ENCODE data around the gene RBM19. TPM values are rescaled to one million over a fixed set of nuclear protein-coding genes. Genes with fewer than 3 reads are reported as not detected.

The RBM19 gene
- total RNA-seq, 1 experiment from 2014 or later: 61.7 TPM

- no peak overlapping the region for H3K4me3 ChIP-seq (ENCODE audit: low read length)
- H3K4me1 ChIP-seq (ENCODE audit: insufficient read depth, low read length): peaks cover 9% of the 10 kb centered on the region; the same call in 1 of the 2 replicates
- no peaks in the 10 kb centered on the region for H3K9me2 ChIP-seq (replicated peaks; ENCODE audit: low read length)
- BruUV-seq (replicated peaks): no TSS peak
- DNase-seq (no peak), ATAC-seq (no peak)
- H3K79me2 ChIP-seq (ENCODE audit: low read length): no peaks in the 10 kb centered on the region
- H3K9ac ChIP-seq (ENCODE audit: low read length): no peak overlapping the region
- no peaks in the 10 kb centered on the region for H3K27me3 ChIP-seq (ENCODE audit: low read length)
- TF ChIP-seq EZH2phosphoT487 (IDR thresholded peaks at IDR 0.05; ENCODE audit: borderline replicate concordance, low read length) (no peak), EZH2 (IDR thresholded peaks at IDR 0.05; ENCODE audit: low read length, unreplicated experiment) (no peak), CTCF (conservative IDR thresholded peaks at IDR 0.05; ENCODE audit: low read depth, low read length) (no peak)
- no peaks in the 10 kb centered on the region for H3K9me3 ChIP-seq (ENCODE audit: low read length)
- H3F3A ChIP-seq (ENCODE audit: low read length, unreplicated experiment): no peaks in the 10 kb centered on the region
- ChIA-PET POLR2A (ENCODE audit: unreplicated experiment) (no interaction called here), CTCF (no interaction called here)
- intact Hi-C loops (cut with micrococcal nuclease): no loop called here
- no peak overlapping the region for H3K27ac ChIP-seq (ENCODE audit: low read length)
- no peak overlapping the region for H3K4me2 ChIP-seq (ENCODE audit: low read length)
- no peaks in the 10 kb centered on the region for H3K36me3 ChIP-seq (ENCODE audit: low read depth, low read length)
- no peak overlapping the region for H2AFZ ChIP-seq (ENCODE audit: low read length)
- H4K20me1 ChIP-seq (ENCODE audit: low read length): no peaks in the 10 kb centered on the region
These were observed 136.9 kb downstream of the RBM19 start for GRCh38 chr12:113829212-113829611.

- DNase-seq (no peak), ATAC-seq (no peak)
- Histone ChIP-seq H3K4me2 (ENCODE audit: low read length) (no peak overlapping the region), H3K36me3 (ENCODE audit: low read depth, low read length) (no peaks in the 10 kb centered on the region), H3K4me3 (ENCODE audit: low read length) (no peak overlapping the region), H3F3A (ENCODE audit: low read length, unreplicated experiment) (no peaks in the 10 kb centered on the region), H3K79me2 (ENCODE audit: low read length) (no peaks in the 10 kb centered on the region), H3K27me3 (ENCODE audit: low read length) (no peaks in the 10 kb centered on the region), H4K20me1 (ENCODE audit: low read length) (no peaks in the 10 kb centered on the region), H3K4me1 (ENCODE audit: insufficient read depth, low read length) (peaks cover 9% of the 10 kb centered on the region; the same call in 1 of the 2 replicates), H3K27ac (ENCODE audit: low read length) (no peak overlapping the region), H3K9me3 (ENCODE audit: low read length) (no peaks in the 10 kb centered on the region), H3K9me2 (replicated peaks; ENCODE audit: low read length) (no peaks in the 10 kb centered on the region), H3K9ac (ENCODE audit: low read length) (no peak overlapping the region), H2AFZ (ENCODE audit: low read length) (no peak overlapping the region)
- ChIA-PET CTCF (no interaction called here), POLR2A (ENCODE audit: unreplicated experiment) (no interaction called here)
- intact Hi-C loops (cut with micrococcal nuclease): no loop called here
- no peak for TF ChIP-seq EZH2 (IDR thresholded peaks at IDR 0.05; ENCODE audit: low read length, unreplicated experiment)
- TF ChIP-seq CTCF (conservative IDR thresholded peaks at IDR 0.05; ENCODE audit: low read depth, low read length): no peak
- no peak for TF ChIP-seq EZH2phosphoT487 (IDR thresholded peaks at IDR 0.05; ENCODE audit: borderline replicate concordance, low read length)
- BruUV-seq (replicated peaks): no TSS peak
These were observed 138.5 kb downstream of the RBM19 start for GRCh38 chr12:113827539-113828114.

- Histone ChIP-seq H3K9ac (ENCODE audit: low read length) (no peak overlapping the region), H3K9me2 (replicated peaks; ENCODE audit: low read length) (no peaks in the 10 kb centered on the region), H3K4me3 (ENCODE audit: low read length) (no peak overlapping the region), H3K4me1 (ENCODE audit: insufficient read depth, low read length) (peaks cover 9% of the 10 kb centered on the region; the same call in 1 of the 2 replicates), H3K27me3 (ENCODE audit: low read length) (no peaks in the 10 kb centered on the region), H2AFZ (ENCODE audit: low read length) (no peak overlapping the region), H4K20me1 (ENCODE audit: low read length) (no peaks in the 10 kb centered on the region), H3F3A (ENCODE audit: low read length, unreplicated experiment) (no peaks in the 10 kb centered on the region), H3K9me3 (ENCODE audit: low read length) (no peaks in the 10 kb centered on the region), H3K36me3 (ENCODE audit: low read depth, low read length) (no peaks in the 10 kb centered on the region), H3K27ac (ENCODE audit: low read length) (no peak overlapping the region), H3K79me2 (ENCODE audit: low read length) (no peaks in the 10 kb centered on the region), H3K4me2 (ENCODE audit: low read length) (no peak overlapping the region)
- no peak for ATAC-seq
- TF ChIP-seq EZH2 (IDR thresholded peaks at IDR 0.05; ENCODE audit: low read length, unreplicated experiment) (no peak), CTCF (conservative IDR thresholded peaks at IDR 0.05; ENCODE audit: low read depth, low read length) (peak; percentile 39)
- no peak for DNase-seq
- no TSS peak for BruUV-seq (replicated peaks)
- POLR2A ChIA-PET (ENCODE audit: unreplicated experiment): no interaction called here
- CTCF ChIA-PET: no interaction called here
- intact Hi-C loops (cut with micrococcal nuclease): no loop called here
These were observed 139.2 kb downstream of the RBM19 start for GRCh38 chr12:113826805-113827538.

Data from PC-3 (cell line).